Frontal cortex (tissue), 4 donors: ENCODE results near the gene CST9. TPM values are rescaled to one million over a fixed set of nuclear protein-coding genes. Genes with fewer than 3 reads are reported as not detected.

Experiments
- DNase-seq, 2 donors: peaks; one replicate each; pipeline ENCODE4 v3.0.0; 2012; ENCODE audit warnings: low spot score in 2 of 2
- FAIRE-seq: peaks from 2 replicates; lab custom pipeline; 2012; peaks lifted over from hg19 to GRCh38; lab: Jason Lieb, UNC
- total RNA-seq: library from RNA; depleted of rRNA; stranded (reverse); fragments of >200 nt; gene quantifications from one replicate; pipeline ENCODE4 v1.2.3, GENCODE V29; 2014
- donor health status: control.
- donor health status: control.
- donor health status: control.

CST9 gene
- total RNA-seq, 1 donor from 2014 or later, result not detected

DNA sequence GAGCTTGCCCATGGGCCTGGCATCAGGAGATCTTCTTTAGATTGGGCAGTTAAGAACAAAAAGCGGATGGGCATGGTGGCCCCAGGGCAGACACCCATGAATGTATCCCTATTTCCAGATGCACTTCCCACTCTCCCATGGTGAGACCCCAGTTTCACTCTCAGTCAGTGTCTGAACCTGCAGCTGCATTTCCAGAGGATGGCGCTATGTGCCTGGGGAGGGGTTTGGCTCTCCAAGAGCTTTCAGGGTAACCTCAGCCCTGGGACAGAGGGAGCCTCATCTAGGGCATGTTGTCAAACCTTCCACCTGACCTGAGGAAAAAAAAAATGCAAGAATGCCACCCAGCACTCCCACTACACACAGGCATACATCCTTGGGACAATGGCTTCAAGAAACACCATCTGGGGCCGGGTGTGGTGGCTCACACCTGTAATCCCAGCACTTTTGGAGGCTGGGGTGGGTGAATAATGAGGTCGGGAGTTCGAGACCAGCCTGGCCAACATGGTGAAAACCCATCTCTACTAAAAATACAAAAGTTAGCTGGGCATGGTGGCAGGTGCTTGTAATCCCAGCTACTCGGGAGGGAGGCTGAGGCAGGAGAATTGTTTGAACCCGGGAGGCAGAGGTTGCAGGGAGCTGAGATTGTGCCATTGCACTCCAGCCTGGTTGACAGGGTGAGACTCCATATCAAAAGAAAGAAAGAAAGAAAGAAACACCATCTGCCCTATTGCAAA lies 39.4 kb downstream of the CST9 start:
- FAIRE-seq, result no peak
- DNase-seq, result no peak

DNA sequence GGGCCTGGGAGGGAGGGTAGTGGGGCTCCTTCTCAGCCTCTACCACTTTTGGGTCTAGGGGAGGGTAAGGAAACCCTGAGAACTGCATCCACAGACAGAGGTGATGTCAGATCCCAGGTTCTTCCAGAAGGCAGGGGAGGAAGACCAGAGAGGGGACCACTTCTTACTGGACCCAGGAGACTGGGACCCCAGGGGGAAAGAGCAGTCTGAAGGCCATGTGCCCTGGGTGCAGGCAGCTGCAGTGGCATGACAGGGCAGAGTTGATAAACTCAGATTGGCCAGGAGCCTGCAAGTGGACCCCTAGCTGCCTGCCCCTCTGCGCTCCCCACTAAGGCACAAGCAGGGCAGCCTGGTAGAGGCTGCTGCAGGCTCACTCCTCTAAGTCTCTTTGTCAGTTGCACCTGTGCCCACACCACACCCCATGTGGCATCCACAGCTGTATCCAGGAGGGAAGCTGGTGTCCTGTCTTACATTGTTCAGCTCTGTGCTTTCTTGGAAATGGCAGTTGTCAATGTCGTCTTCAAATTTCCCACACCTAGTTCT lies 40.1 kb downstream of the CST9 start:
- FAIRE-seq (no peak), DNase-seq (no peak)

DNA sequence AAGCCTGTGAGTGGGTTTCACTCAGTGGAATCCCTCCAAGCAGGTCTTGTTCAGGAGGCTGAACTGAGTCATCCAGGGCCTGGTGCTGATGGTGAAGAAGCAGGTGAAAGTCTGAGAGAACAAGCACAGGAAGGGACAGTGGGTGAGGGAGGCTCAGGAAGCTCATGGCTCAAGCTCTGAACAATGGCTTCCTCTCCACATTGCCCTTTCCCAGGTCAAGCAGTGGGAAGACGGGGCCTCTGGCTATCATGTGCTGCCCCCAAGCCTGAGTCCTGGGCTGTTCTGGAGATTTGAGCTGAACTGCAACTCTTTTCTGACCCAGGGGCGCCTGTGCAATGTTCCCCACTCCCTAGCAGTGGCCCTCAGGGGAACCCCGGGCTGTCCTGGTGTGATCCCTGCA lies 40.8 kb downstream of the CST9 start:
- DNase-seq, result no peak
- no peak for FAIRE-seq

DNA sequence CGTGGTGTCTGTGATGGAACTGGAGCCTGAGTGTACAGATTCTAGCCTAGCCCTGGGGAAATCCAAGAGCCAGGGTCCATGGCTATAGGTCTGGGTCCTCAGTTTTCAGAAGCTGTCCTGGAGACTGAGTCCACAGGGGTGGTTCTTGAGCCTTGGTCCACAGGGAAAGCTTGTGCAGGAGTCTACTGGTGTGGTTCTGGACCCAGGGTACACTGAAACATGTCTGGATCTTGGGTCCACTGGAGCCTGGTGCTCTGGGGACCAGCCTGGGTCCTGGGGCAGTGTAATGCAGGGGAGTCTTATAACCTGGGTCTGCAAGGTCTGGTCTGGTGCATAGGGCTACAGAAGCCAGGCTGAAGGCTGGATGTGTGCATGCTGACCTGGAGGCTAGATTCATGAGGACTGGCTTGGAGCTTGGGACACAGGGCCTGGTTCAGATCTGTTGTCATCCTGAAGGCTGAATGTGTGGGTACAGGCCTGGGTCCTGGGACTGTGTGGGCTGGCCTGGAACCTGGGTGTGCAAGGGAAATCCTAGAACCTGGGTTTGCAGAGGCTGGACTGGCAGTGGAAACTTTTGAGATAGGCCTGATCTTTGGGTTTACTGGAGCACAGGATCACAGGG lies 42.9 kb downstream of the CST9 start:
- FAIRE-seq (no peak), DNase-seq (no peak)

DNA sequence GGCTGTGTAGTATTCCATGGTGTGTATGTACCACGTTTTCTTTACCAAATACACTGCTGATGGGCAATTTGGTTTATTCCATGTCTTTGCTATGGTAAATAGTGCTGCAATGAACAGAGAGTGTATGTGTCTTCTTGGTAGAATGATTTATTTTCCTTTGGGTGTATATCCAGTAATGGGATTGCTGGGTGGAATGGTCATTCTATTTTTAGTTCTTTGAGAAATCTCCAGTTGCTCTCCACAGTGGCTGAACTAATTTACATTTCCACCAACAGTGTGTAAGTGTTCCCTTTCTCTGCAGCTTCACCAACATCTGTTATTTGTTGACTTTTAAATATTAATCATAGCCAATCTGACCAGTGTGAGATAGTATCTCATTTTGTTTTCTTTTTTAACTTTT lies 51.3 kb downstream of the CST9 start:
- no peak for DNase-seq
- FAIRE-seq, result no peak

Other genes starting within 250 kb of the CST9 start
- 17.9 TPM for gene GZF1, start 243.7 kb downstream of the CST9 start, total RNA-seq
- gene NAPB, start 184.4 kb downstream of the CST9 start, total RNA-seq, result 97.8 TPM
- gene CSTL1, start 166.2 kb downstream of the CST9 start, total RNA-seq, result not detected
- gene CST11, start 153.0 kb downstream of the CST9 start, total RNA-seq, result not detected
- not detected for gene CST8, start 114.8 kb downstream of the CST9 start, total RNA-seq
- gene CST9L, start 37.4 kb downstream of the CST9 start, total RNA-seq, result not detected
- gene CST3, start 32.0 kb upstream of the CST9 start, total RNA-seq, result 63.6 TPM
- gene CST4, start 83.1 kb upstream of the CST9 start, total RNA-seq, result not detected
- not detected for gene CST1, start 145.0 kb upstream of the CST9 start, total RNA-seq
- gene CST2, start 220.8 kb upstream of the CST9 start, total RNA-seq, result not detected